ENCODE data around the gene TRMT11. TPM values are rescaled to one million over a fixed set of nuclear protein-coding genes. Genes with fewer than 3 reads are reported as not detected.

Gene TRMT11
- total and polyA plus RNA-seq, 9 of the 15 experiments (the other 6 are each of a cell fraction or from before 2014, with no cell fraction given): 38.8 to 88.0 (median 59.8) TPM

- no peak for TF ChIP-seq THAP7 (CRISPR knock-in tag; IDR thresholded peaks at IDR 0.05)
- peak; percentile 67 for TF ChIP-seq ZNF316 (IDR thresholded peaks at IDR 0.05)
- TF ChIP-seq ZNF76 (CRISPR knock-in tag; IDR thresholded peaks at IDR 0.05; ENCODE audit: borderline replicate concordance): no peak
- peak; percentile 78 for TF ChIP-seq NFE2 (IDR thresholded peaks at IDR 0.05; ENCODE audit: low read depth)
- TF ChIP-seq, protein P1, sequence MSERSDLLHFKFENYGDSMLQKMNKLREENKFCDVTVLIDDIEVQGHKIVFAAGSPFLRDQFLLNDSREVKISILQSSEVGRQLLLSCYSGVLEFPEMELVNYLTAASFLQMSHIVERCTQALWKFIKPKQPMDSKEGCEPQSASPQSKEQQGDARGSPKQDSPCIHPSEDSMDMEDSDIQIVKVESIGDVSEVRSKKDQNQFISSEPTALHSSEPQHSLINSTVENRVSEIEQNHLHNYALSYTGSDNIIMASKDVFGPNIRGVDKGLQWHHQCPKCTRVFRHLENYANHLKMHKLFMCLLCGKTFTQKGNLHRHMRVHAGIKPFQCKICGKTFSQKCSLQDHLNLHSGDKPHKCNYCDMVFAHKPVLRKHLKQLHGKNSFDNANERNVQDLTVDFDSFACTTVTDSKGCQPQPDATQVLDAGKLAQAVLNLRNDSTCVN (CRISPR knock-in tag; IDR thresholded peaks at IDR 0.05): no peak
- TF ChIP-seq NR4A1 (CRISPR knock-in tag; IDR thresholded peaks at IDR 0.05): no peak
- no peak for TF ChIP-seq NR4A1 (tag; IDR thresholded peaks at IDR 0.05)
- peak; percentile 75 for TF ChIP-seq C11orf30 (IDR thresholded peaks at IDR 0.05; ENCODE audit: low read depth)
- TF ChIP-seq SPI1 (IDR thresholded peaks at IDR 0.05; ENCODE audit: borderline replicate concordance, low read depth, low read length): no peak
- no peak for TF ChIP-seq POLR3G (IDR thresholded peaks at IDR 0.05; ENCODE audit: extremely low read depth, insufficient read length, insufficient replicate concordance)
- no peak for TF ChIP-seq PRMT5 (CRISPR knock-in tag; IDR thresholded peaks at IDR 0.05)
- no peak for TF ChIP-seq CREB1 (IDR thresholded peaks at IDR 0.05)
- no peak for TF ChIP-seq CREB1 (CRISPR knock-in tag; IDR thresholded peaks at IDR 0.05)
- TF ChIP-seq, protein P2, sequence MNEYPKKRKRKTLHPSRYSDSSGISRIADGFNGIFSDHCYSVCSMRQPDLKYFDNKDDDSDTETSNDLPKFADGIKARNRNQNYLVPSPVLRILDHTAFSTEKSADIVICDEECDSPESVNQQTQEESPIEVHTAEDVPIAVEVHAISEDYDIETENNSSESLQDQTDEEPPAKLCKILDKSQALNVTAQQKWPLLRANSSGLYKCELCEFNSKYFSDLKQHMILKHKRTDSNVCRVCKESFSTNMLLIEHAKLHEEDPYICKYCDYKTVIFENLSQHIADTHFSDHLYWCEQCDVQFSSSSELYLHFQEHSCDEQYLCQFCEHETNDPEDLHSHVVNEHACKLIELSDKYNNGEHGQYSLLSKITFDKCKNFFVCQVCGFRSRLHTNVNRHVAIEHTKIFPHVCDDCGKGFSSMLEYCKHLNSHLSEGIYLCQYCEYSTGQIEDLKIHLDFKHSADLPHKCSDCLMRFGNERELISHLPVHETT (CRISPR knock-in tag; conservative IDR thresholded peaks at IDR 0.05 in 1 of 2, IDR thresholded peaks at IDR 0.05 in 1 of 2): no peak
- peak; percentile 67; the same call in 1 of the 2 replicates for TF ChIP-seq MAFG (tag; conservative IDR thresholded peaks at IDR 0.05)
- TF ChIP-seq CREB5 (CRISPR knock-in tag; IDR thresholded peaks at IDR 0.05): no peak
- no peak for TF ChIP-seq ZNF280B (CRISPR knock-in tag; IDR thresholded peaks at IDR 0.05)
- no peak for TF ChIP-seq ZFP91 (CRISPR knock-in tag; IDR thresholded peaks at IDR 0.05)
- TF ChIP-seq NFIC (IDR thresholded peaks at IDR 0.05): no peak
- no peak for TF ChIP-seq ZNF354B (CRISPR knock-in tag; IDR thresholded peaks at IDR 0.05)
These were observed 2.9 kb upstream of the TRMT11 start (continued) for GRCh38 chr6:125983246-125983945.

Measured in K562 (cell line).